Thymus (tissue), 14 donors: ENCODE data around the gene FXYD4. TPM values are rescaled to one million over a fixed set of nuclear protein-coding genes. Genes with fewer than 3 reads are reported as not detected.
"Not testable (repeated sequence)": the region's sequence is repeated elsewhere in the genome, so short reads cannot be mapped to it uniquely, and the experiment has no call there.

Experiments used
- DNase-seq, 9 donors: peaks; one replicate each; pipeline ENCODE4 v3.0.0-alpha.2; 2013; ENCODE audit warnings: low spot score in 9 of 9, low read depth in 6 of 9, missing footprints in 1 of 9
- H3K27ac ChIP-seq, 2 donors: one replicate each; pipeline ENCODE4 v1.5.1; 2013; ENCODE audit warnings: control low read depth in 1 of 2, low read depth in 1 of 2, low read length in 1 of 2, mild to moderate bottlenecking in 1 of 2, moderate library complexity in 1 of 2
- H3K27me3 ChIP-seq, 2 donors: one replicate each; pipeline ENCODE4 v1.5.1; 2013; ENCODE audit warnings: low read length in 1 of 2; ENCODE audit not compliant: control insufficient read depth in 2 of 2, insufficient read depth in 1 of 2
- H3K36me3 ChIP-seq, 2 donors: one replicate each; pipeline ENCODE4 v1.5.1; 2013; ENCODE audit warnings: low read length in 1 of 2, mild to moderate bottlenecking in 1 of 2, moderate library complexity in 1 of 2; ENCODE audit not compliant: control insufficient read depth in 2 of 2, insufficient read depth in 2 of 2
- H3K4me1 ChIP-seq, 2 donors: one replicate each; pipeline ENCODE4 v1.5.1; 2013; ENCODE audit warnings: low read length in 2 of 2; ENCODE audit not compliant: control insufficient read depth in 2 of 2, insufficient read depth in 2 of 2
- H3K4me3 ChIP-seq, 2 donors: one replicate each; pipeline ENCODE4 v1.5.1; 2013; ENCODE audit warnings: low read length in 2 of 2, control low read depth in 1 of 2, mild to moderate bottlenecking in 1 of 2
- H3K9me3 ChIP-seq, 2 donors: one replicate each; pipeline ENCODE4 v1.5.1; 2013; ENCODE audit warnings: low read length in 1 of 2, mild to moderate bottlenecking in 1 of 2; ENCODE audit not compliant: control insufficient read depth in 2 of 2, insufficient read depth in 1 of 2
- WGBS: extraction: QIAGEN DNeasy Blood & Tissue Kit; methylation state at CpG from one replicate; pipeline ENCODE4 v1.1.7; 2013; 5-methylcytosine and 5-hydroxymethylcytosine counted together
- long read RNA-seq, 10 donors: transcript quantifications; one replicate each; lab custom pipeline, GENCODE V29; 2026
- polyA plus RNA-seq: library from polyadenylated mRNA; stranded (reverse); fragments of 200-250 nt; gene quantifications from one replicate; pipeline ENCODE4 v1.2.3, GENCODE V29; 2013
- total RNA-seq: library from RNA; stranded (reverse); fragments of 120-200 nt; gene quantifications from one replicate; pipeline ENCODE4 v1.2.4, GENCODE V29; 2013
- donor health status: healthy.

Gene FXYD4, protein sequence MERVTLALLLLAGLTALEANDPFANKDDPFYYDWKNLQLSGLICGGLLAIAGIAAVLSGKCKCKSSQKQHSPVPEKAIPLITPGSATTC
- total RNA-seq, result 0.14 TPM
- polyA plus RNA-seq, result 0.59 TPM
- long read RNA-seq, donor 1, result 0 reads
- long read RNA-seq, donor 2, result 0 reads
- long read RNA-seq, donor 3, result 0 reads
- long read RNA-seq, donor 4, result 0 reads
- long read RNA-seq, donor 5, result 0 reads
- long read RNA-seq, donor 6, result 0 reads
- long read RNA-seq, donor 7, result 0 reads
- long read RNA-seq, donor 8, result 0 reads
- long read RNA-seq, donor 9, result 0 reads
- long read RNA-seq, donor 10, result 0 reads

GRCh38 chr10:43371418-43371817 is at the start of gene FXYD4:
TSS of gene FXYD4 (plus strand) at chr10:43371636. CDS start at chr10:43373747, 2,111 bp downstream.
- 94% methylated on average over 13 of the region's 13 CpGs for WGBS
- Histone ChIP-seq H3K27ac (no peak within 1 kb of the TSS), H3K9me3 (no peaks in the 10 kb centered on the region), H3K4me1 (no peaks in the 10 kb centered on the region), H3K36me3 (no peaks in the 10 kb centered on the region), H3K4me3 (no peak within 1 kb of the TSS), H3K27me3 (no peaks in the 10 kb centered on the region)
- no peak for DNase-seq

DNA sequence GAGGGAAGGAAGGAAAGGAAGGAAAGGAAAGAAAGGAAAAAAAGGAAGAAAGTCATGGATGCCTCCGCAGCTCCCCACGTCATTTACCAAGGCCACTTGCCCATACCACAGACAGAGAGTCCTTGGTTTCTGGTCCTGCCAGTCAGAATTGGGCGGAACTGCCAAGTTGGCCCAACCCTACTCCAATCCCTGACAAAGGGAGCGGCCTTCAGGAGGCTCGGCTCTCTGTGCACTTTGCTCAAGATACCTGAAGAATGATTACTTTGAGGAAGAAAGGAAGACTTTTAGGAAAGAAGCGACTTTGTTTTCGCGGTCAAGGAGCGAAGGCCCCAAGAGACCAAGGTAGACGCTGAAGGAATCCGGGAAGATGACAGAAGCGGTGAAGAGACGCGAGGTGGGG is 49.1 kb upstream of the FXYD4 start:
- Histone ChIP-seq H3K4me3 (no peak overlapping the region), H3K27ac (no peak overlapping the region), H3K4me1 (peaks cover 3 to 4% of the 10 kb centered on the region in 2 donors), H3K27me3 (peaks cover 3 to 29% of the 10 kb centered on the region in 2 donors), H3K9me3 (no peaks in the 10 kb centered on the region), H3K36me3 (no peaks in the 10 kb centered on the region)
- 47% methylated on average over 14 of the region's 14 CpGs for WGBS
- DNase-seq, result no peak

GRCh38 chr10:43322769-43323168 is 48.7 kb upstream of the FXYD4 start:
- Histone ChIP-seq H3K27ac (no peak overlapping the region), H3K9me3 (no peaks in the 10 kb centered on the region), H3K36me3 (no peaks in the 10 kb centered on the region), H3K4me1 (peaks cover 3 to 4% of the 10 kb centered on the region in 2 donors), H3K4me3 (no peak overlapping the region), H3K27me3 (peaks cover 3 to 29% of the 10 kb centered on the region in 2 donors)
- 7% methylated on average over 26 of the region's 26 CpGs for WGBS
- peak; percentile 20 to 85 (median 62) for DNase-seq

DNA sequence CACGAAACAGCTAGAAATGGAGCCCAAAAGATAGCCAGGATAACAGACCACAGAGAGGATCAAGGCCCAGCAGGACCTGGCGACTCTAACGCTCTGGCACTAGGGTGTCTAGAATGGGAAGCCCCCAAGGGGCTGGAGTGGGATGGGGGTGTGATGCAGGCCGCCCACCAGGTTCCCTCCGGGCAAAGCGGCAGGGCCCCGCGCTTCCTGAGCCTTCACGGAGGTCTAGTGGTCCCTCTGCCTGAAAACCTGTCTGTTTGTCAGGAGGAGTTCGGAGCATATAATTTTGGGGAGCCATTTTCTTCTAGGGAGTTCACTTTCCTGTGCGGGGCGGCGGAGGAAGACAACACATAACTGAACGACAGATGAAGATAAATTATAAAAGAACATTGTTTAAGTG is 48.2 kb upstream of the FXYD4 start:
- DNase-seq, result no peak

DNA sequence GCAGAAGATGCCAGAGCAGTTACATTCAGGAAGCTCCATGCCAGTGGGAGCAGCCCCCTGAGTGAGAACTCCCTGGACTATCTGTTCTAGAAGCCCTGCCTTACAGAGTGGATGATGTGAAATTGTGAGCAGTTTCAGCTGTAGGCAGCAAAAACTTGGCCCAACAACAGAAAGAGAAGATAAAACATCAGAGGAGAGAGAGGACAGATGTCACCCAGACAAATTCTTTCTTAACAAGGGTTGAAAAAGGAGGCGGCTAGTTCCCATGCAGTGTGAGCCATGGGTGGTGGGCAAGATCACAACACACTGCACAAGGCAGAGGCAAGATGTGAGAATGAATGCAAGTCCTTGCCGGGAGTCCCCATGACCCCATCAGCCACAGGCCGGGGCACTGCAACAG is 46.6 kb upstream of the FXYD4 start:
- no peak for DNase-seq
- 97% methylated on average over 3 of the region's 3 CpGs for WGBS

More for the DNA sequence above, 48.2 kb upstream of the FXYD4 start:
- H3K9me3 ChIP-seq, result no peaks in the 10 kb centered on the region
- WGBS, result 88% methylated on average over 14 of the region's 14 CpGs
- H3K4me3 ChIP-seq, result no peak overlapping the region
- peaks cover 3 to 4% of the 10 kb centered on the region in 2 donors for H3K4me1 ChIP-seq
- H3K36me3 ChIP-seq, result no peaks in the 10 kb centered on the region
- peaks cover 3 to 29% of the 10 kb centered on the region in 2 donors for H3K27me3 ChIP-seq
- H3K27ac ChIP-seq, result no peak overlapping the region

DNA sequence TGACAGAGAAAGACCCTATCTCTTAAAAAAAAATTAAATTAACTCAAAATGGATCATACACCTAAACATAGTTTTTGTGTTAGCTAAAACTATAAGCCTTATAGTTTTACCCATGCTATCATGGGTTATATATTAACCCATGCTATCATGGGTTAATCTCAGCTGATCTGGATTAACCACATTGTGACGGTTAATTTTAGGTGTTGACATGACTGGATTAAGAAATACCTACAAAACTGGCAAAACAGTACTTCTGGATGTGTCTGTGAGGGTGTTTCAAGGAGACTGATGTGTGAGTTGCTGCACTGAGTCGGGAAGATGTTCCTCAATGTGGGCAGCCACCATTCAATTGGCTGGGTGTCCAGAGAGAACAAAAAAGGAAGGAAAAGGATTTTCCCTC is 44.3 kb upstream of the FXYD4 start:
- Histone ChIP-seq H3K36me3 (no peaks in the 10 kb centered on the region), H3K9me3 (no peaks in the 10 kb centered on the region), H3K4me3 (no peak overlapping the region), H3K4me1 (peaks cover 3 to 4% of the 10 kb centered on the region in 2 donors), H3K27ac (no peak overlapping the region), H3K27me3 (peaks cover 3 to 12% of the 10 kb centered on the region in 2 donors)
- DNase-seq, result no peak
- WGBS, result 86% methylated on average over 2 of the region's 2 CpGs

More for the DNA sequence above, 46.6 kb upstream of the FXYD4 start:
- no peaks in the 10 kb centered on the region for H3K9me3 ChIP-seq
- H3K36me3 ChIP-seq, result no peaks in the 10 kb centered on the region
- peaks cover 3 to 21% of the 10 kb centered on the region in 2 donors for H3K27me3 ChIP-seq
- no peak overlapping the region for H3K4me3 ChIP-seq
- no peak overlapping the region for H3K27ac ChIP-seq
- H3K4me1 ChIP-seq, result peaks cover 3 to 4% of the 10 kb centered on the region in 2 donors

- Histone ChIP-seq H3K36me3 (no peaks in the 10 kb centered on the region), H3K4me3 (no peak overlapping the region), H3K9me3 (no peaks in the 10 kb centered on the region), H3K27me3 (peaks cover 3 to 4% of the 10 kb centered on the region in 2 donors), H3K4me1 (peaks cover 0 to 2% of the 10 kb centered on the region in 2 donors), H3K27ac (no peak overlapping the region)
- 97% methylated on average over 5 of the region's 5 CpGs for WGBS
- no peak for DNase-seq
These were observed 43.5 kb upstream of the FXYD4 start for GRCh38 chr10:43327986-43328385.

DNA sequence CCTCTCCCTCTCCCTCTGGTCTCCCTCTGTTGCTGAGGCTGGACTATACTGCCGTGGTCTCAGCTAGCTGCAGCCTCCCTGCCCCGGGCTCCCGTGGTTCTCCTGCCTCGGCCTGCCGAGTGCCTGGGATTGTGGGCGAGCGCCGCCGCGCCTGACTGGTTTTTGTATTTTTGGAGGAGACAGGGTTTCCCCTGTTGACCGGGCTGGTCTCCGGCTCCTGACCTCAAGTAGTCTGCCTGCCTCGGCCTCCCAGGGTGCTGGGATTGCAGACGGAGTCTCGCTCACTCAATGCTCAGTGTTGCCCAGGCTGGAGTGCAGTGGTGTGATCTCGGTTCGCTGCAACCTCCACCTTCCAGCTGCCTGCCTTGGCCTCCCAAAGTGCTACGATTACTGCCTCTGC is 42.6 kb upstream of the FXYD4 start:
- not testable (repeated sequence) for H3K4me1 ChIP-seq, H3K27ac ChIP-seq, H3K9me3 ChIP-seq, H3K4me3 ChIP-seq, H3K27me3 ChIP-seq, DNase-seq, H3K36me3 ChIP-seq
- WGBS, result 96% methylated on average over 18 of the region's 18 CpGs

DNA sequence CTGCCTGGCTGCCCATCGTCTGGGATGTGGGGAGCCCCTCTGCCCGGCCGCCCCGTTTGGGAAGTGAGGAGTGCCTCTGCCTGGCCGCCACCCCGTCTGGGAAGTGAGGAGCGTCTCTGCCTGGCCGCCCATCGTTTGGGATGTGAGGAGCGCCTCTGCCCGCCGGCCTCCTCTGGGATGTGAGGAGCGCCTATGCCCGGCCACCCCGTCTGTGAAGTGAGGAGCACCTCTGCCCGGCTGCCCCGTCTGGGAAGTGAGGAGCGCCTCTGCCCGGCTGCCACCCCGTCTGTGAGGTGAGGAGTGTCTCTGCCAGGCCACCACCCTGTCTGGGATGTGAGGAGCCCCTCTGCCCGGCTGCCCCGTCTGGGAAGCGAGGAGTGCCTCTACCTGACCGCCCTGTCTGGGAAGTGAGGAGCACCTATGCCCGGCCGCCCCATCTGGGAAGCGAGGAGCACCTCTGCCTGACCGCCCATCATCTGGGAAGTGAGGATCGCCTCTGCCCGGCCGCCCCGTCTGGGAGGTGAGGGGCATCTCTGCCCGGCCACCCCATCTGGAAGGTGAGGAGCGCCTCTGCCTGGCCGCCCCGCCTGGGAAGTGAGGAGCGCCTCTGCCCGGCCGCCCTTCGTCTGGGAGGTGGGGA is 42.1 kb upstream of the FXYD4 start:
- 98% methylated on average over 40 of the region's 40 CpGs for WGBS
- not testable (repeated sequence) for H3K36me3 ChIP-seq, H3K27ac ChIP-seq, H3K4me1 ChIP-seq, H3K4me3 ChIP-seq, DNase-seq, H3K9me3 ChIP-seq, H3K27me3 ChIP-seq
